ENCODE data around the gene LHFPL6.

The LHFPL6 gene

GRCh38 chr13:39335721-39336120 is 267.3 kb downstream of the LHFPL6 start:
- no peak for TF ChIP-seq CTCF (IDR thresholded peaks at IDR 0.05)

GRCh38 chr13:39330504-39330903 is 272.5 kb downstream of the LHFPL6 start:
- no peak for TF ChIP-seq CTCF (IDR thresholded peaks at IDR 0.05)

- TF ChIP-seq CTCF (IDR thresholded peaks at IDR 0.05) = no peak
Observed at GRCh38 chr13:39329182-39329639, 273.8 kb downstream of the LHFPL6 start.

- TF ChIP-seq CTCF (IDR thresholded peaks at IDR 0.05) = no peak
Observed at GRCh38 chr13:39327172-39327479, 275.9 kb downstream of the LHFPL6 start.

- no peak for TF ChIP-seq CTCF (IDR thresholded peaks at IDR 0.05)
Observed at GRCh38 chr13:39326469-39327171, 276.4 kb downstream of the LHFPL6 start.

- TF ChIP-seq CTCF (IDR thresholded peaks at IDR 0.05) = no peak
Observed at GRCh38 chr13:39324806-39325311, 278.1 kb downstream of the LHFPL6 start.

- TF ChIP-seq CTCF (IDR thresholded peaks at IDR 0.05) = no peak
Observed at GRCh38 chr13:39322836-39323585, 280.0 kb downstream of the LHFPL6 start.
